ENCODE results near the gene CHURC1. TPM values are rescaled to one million over a fixed set of nuclear protein-coding genes. Genes with fewer than 3 reads are reported as not detected.

CHURC1 gene
- total RNA-seq, 2 experiments from 2014 or later = 65.2 to 82.9 TPM

DNA sequence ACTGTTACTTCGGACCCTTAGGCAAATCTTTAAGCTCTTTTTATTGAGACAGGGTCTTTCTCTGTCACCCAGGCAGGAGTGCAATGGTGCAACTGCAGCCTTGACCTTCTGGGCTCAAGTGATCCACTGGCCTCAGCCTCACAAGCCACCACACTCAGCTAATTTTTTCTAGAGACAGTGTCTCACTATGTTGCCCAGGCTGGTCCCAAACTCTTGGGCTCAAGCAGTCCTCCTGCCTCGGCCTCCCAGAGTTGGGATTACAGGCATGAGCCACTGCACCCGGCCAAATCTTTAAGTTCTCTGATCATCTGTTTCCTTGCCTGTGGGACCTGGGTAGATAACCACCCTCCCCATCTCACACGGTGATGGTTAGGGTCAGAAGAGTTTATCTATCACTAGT is 30.6 kb downstream of the CHURC1 start:
- no peak overlapping the region for H3K27ac Mint-ChIP-seq
- no peaks in the 10 kb centered on the region for H3K9me3 Mint-ChIP-seq
- CTCF ChIA-PET = no interaction called here
- POLR2A ChIA-PET = no interaction called here
- H3K4me1 Mint-ChIP-seq = peaks cover 30% of the 10 kb centered on the region
- no peaks in the 10 kb centered on the region for H3K27me3 Mint-ChIP-seq
- peaks cover 36% of the 10 kb centered on the region for H3K36me3 Mint-ChIP-seq (ENCODE audit: low read depth)
- no peak overlapping the region for H3K4me3 Mint-ChIP-seq
- no peak for DNase-seq

DNA sequence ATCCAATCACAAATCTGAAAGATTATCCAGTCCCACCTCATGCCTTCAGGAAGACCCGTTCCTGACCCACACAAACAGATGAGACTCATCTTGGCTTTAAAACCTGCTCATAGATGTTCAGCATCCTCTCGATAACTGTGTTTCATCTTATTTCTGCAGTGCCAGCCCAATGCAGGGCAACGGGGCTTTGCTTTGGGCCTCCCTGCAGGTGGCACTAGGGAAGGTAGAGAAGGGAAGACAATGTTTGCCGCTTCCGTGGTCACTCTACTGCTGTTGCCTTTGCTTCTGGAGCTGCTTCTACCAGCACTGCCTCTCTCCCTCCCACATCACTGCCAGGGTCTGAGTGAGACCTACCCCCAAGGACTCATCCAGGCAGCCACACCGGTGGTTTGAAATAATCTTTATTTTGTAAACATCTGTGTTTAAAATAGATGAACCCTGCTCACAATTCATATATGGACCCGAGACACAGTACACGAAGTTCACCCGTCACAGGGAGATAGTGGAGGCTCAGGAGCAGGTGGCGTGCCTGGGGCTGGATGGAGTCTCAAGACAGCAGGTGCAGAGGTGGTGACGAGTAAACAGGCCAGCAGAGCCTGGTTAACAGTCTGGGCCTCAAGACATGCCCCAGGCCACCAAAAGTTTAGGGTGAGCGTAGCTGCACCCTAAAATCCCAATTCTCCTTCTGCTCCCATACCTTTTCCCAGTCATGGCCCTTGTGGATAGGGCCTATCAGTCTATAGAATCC is 31.4 kb downstream of the CHURC1 start:
- Mint-ChIP-seq H3K4me3 (no peak overlapping the region), H3K27ac (no peak overlapping the region), H3K9me3 (no peaks in the 10 kb centered on the region), H3K4me1 (peaks cover 30% of the 10 kb centered on the region), H3K27me3 (no peaks in the 10 kb centered on the region), H3K36me3 (ENCODE audit: low read depth) (peaks cover 32% of the 10 kb centered on the region)
- POLR2A ChIA-PET = no interaction called here
- CTCF ChIA-PET = interaction anchor here (0.8 kb wide), 1 partner anchor 15 kb away, joined by 3 read pairs; no protein-coding TSS in a partner anchor
- DNase-seq = no peak

DNA sequence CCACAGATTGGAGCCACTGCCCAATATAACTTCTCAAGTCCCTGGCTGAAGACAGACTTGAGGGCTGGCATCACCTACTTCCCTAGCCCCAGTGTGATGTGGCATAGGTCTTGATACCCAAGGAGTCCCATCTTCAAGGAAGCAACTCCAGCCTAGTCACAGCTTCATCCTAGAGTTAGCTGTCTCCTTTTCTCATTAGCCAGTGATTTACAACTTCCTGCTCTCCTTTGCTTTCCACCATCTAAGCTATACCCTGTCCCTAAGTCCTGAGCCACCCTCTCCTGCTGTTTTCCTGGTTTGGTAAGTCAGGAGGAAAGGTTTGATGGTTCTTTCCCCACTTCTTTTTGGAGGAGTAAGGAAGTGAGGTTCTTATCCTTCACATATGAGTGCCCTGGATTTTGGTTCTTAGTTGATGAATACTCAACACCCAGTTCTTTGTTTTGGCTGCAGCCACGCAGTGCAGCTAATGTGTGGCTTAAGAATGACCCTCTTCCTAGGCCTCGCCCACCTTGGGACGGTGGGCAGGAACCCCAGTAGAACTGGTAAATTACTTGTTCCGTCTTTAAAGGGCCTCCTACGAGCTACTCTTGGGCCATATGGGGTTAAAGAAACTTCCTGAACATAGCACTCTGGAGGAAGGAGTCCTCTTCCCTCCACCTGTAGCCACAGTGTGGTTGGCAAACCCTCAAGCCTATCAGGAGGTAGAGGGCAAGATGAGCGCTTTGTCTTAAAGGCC is 32.2 kb downstream of the CHURC1 start:
- Mint-ChIP-seq H3K27me3 (no peaks in the 10 kb centered on the region), H3K9me3 (no peaks in the 10 kb centered on the region), H3K36me3 (ENCODE audit: low read depth) (peaks cover 30% of the 10 kb centered on the region), H3K4me3 (no peak overlapping the region), H3K4me1 (peaks cover 29% of the 10 kb centered on the region), H3K27ac (no peak overlapping the region)
- no peak for DNase-seq
- CTCF ChIA-PET = interaction anchor here (0.7 to 0.8 kb wide), 2 partner anchors 10 to 14 kb away, joined by 3 read pairs; no protein-coding TSS in a partner anchor
- POLR2A ChIA-PET = interaction anchor here (0.6 kb wide), 1 partner anchor 23 kb away, joined by 6 read pairs; no protein-coding TSS in a partner anchor

DNA sequence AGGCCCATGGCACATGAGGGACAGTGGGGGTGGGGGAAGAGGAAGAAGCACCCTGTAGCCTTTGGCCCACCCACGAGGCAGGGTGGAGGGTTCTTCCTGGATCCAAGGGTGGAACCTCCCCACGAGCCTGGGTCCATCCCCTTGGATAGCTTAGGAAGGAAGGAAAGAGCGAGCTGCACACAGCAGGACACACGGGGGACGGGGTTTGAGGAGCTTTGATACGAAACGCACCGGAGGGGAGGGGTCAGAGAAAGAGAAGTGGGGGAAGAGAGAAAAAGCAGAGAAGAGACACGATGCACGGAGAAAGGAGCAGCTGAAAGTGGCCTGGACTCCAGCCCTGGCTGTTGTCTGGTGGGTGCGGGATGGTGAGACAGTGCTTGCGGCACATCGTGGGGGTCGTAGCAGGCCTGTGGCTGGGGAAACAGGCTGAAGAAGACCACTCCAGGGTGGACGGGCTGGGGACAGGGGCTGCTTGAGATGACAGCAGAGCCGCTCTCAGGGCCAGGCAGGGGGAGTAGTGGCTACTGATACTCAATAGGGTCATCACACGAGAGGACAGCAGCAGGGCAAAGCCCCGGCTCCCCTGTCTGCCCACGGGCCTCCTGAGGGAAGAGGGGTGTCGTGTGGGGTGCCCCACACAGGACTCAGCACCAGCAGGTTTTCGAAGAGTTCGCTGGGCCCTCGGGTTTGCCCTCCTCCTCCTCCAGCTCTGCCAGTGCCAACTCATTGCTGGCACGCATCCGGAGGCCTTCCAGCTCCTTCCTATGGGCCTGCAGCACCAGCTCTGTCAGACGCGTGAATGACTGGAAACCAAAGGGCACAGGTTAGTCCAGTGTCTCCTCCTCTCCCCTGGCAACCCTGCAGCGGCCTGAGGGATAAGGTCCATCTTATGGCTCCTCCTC is 33.7 kb downstream of the CHURC1 start:
- CTCF ChIA-PET = interaction anchor here (0.7 to 1.1 kb wide), 4 partner anchors 9 to 71 kb away, joined by 3 to 5 read pairs (median 3); no protein-coding TSS in a partner anchor
- no peak overlapping the region for H3K27ac Mint-ChIP-seq
- no peak overlapping the region for H3K4me3 Mint-ChIP-seq

DNA sequence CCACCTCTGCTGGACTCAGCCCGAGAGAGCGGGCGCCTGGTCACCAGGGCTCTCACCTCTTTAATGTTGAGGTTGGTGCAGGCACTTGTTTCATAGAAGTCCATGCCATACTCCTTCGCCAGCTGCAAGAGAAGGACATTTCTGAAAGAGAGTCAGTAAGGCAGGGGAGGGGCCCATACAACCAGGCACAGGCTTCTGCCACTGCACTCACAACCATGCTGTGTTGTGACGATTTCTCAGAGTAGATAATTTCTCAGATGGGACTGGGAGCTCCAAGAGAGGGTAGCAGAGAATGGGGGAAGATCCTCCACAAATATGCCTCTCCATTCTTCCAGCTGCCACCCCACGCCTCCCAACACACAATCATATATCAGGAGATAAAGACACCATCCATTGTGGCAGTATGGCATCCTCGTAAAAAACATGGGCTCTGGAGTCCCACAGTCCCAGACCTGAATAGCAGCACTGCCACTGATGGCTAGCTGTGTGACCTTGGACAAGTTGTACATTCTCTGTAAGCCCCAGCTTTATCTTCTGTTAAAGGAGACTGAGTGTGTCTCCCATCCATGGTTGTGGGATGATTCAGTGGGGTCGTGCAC is 34.5 kb downstream of the CHURC1 start:
- H3K27ac Mint-ChIP-seq = no peak overlapping the region
- ChIA-PET POLR2A (no interaction called here), CTCF (no interaction called here)
- H3K4me3 Mint-ChIP-seq = no peak overlapping the region
- H3K27me3 Mint-ChIP-seq = no peaks in the 10 kb centered on the region
- DNase-seq = no peak
- no peaks in the 10 kb centered on the region for H3K9me3 Mint-ChIP-seq
- peaks cover 21% of the 10 kb centered on the region for H3K4me1 Mint-ChIP-seq
- H3K36me3 Mint-ChIP-seq (ENCODE audit: low read depth) = peaks cover 24% of the 10 kb centered on the region

More for the DNA sequence above, 33.7 kb downstream of the CHURC1 start:
- Mint-ChIP-seq H3K36me3 (ENCODE audit: low read depth) (peaks cover 30% of the 10 kb centered on the region), H3K27me3 (no peaks in the 10 kb centered on the region), H3K4me1 (peaks cover 28% of the 10 kb centered on the region), H3K9me3 (no peaks in the 10 kb centered on the region)
- DNase-seq = no peak
- POLR2A ChIA-PET = no interaction called here

DNA sequence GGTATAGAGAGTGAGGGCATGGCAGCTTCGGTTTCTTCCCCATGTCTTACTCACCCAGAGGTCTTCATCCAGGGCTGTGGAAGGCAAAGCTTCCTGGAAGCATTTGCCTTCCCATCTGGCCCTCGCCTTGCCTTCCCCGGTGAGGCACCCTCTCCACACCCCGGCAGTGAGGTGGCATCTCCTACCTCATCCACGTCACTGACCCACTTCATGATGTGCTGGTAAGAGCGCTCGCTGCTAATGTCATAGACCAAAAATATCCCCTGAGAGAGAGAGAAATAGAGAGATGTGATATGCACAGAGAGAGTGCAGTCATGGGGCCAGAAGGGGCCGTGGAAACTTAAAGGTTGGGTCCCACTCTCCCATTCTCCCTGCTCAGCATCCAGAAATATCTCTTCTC is 36.6 kb downstream of the CHURC1 start:
- Mint-ChIP-seq H3K9me3 (no peaks in the 10 kb centered on the region), H3K27ac (no peak overlapping the region), H3K4me1 (peaks cover 13% of the 10 kb centered on the region), H3K36me3 (ENCODE audit: low read depth) (peaks cover 10% of the 10 kb centered on the region), H3K4me3 (no peak overlapping the region), H3K27me3 (no peaks in the 10 kb centered on the region)
- CTCF ChIA-PET = interaction anchor here (1.1 to 1.7 kb wide), 2 partner anchors 9 kb away, joined by 3 to 4 read pairs; partner anchors contain the start of gene GPX2
- no peak for DNase-seq
- POLR2A ChIA-PET = no interaction called here

DNA sequence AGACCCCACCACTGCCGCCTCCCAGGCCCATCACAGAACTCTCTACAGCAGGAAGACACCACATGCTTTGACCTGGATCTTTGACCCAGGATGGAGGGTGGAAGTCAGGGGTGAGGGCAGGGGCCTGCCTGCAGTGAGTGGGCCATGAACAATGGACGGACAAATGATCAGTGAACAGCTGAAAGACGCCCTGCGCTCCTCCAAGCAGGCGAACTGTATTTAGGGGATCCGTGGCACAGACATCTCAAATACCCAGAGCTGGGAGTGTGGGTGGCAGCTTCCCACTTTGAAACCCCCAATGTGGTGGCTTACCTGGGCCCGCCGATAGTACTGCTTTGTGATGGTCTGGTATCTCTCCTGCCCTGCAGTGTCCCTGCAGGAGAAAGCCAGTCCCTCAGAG is 37.0 kb downstream of the CHURC1 start:
- no peaks in the 10 kb centered on the region for H3K9me3 Mint-ChIP-seq
- CTCF ChIA-PET = interaction anchor here (1.1 to 1.7 kb wide), 3 partner anchors 9 to 19 kb away, joined by 3 to 7 read pairs (median 4); partner anchors contain the start of gene GPX2
- no peaks in the 10 kb centered on the region for H3K27me3 Mint-ChIP-seq
- no peak overlapping the region for H3K27ac Mint-ChIP-seq
- peaks cover 13% of the 10 kb centered on the region for H3K4me1 Mint-ChIP-seq
- POLR2A ChIA-PET = no interaction called here
- peaks cover 10% of the 10 kb centered on the region for H3K36me3 Mint-ChIP-seq (ENCODE audit: low read depth)
- no peak for DNase-seq
- no peak overlapping the region for H3K4me3 Mint-ChIP-seq

DNA sequence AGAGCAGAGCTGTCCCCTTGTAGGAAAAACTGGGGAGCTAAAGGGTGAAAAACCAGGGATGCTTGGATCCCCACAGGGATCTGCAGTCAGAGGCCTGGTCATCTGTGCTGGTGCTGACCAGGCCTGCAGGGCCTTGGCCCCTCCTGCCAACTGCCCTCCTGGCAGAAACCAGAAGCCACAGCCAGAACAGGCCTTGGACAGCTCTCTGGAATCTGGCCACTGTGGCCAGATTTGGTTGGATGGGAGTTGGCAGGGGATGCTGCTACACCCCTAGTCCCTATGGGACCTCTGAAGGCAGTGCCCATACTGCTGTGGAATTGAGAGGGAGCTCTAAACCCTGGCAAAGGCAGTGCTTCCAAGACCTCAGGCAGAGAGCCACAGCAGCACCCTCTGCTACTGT is 37.5 kb downstream of the CHURC1 start:
- Mint-ChIP-seq H3K4me3 (no peak overlapping the region), H3K27me3 (no peaks in the 10 kb centered on the region), H3K4me1 (peaks cover 9% of the 10 kb centered on the region), H3K9me3 (no peaks in the 10 kb centered on the region), H3K27ac (no peak overlapping the region), H3K36me3 (ENCODE audit: low read depth) (peaks cover 7% of the 10 kb centered on the region)
- POLR2A ChIA-PET = no interaction called here
- CTCF ChIA-PET = interaction anchor here (1.1 to 1.7 kb wide), 3 partner anchors 8 to 18 kb away, joined by 3 to 7 read pairs (median 4); partner anchors contain the start of gene GPX2
- DNase-seq = no peak

DNA sequence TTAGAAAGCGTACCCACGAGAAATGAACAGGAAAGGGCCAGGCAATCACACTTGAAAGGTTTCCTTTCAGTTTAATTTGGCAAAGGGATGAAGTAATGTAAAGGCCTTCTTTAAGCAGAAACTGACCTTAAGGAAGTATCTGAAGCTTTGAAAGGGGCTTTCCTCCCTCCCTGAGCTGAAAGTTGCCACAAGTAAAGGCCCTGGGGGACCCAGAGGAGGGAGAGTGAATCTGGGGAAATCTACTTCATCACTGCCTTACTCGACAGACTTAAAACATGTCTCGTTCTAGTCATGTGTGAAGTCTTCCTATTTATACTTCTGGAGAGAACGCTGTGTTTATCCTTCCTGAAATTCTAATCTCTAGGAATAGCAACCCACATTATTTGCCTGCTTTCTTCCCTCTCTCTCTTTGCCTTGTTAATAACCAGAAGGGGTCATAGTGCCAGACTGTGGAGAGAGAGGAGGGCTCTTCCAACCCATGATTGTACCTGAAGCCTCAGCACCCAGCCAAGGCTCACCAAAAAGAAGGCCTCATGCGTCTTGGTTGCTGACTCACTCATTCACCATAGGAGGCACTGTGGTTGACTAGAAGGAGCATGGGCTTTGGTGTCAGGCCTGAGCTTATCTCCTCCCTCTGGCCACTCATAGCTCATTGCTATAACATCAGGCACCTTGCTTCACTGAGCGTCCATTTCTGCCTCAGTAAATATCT is 38.5 kb downstream of the CHURC1 start:
- CTCF ChIA-PET = interaction anchor here (0.6 to 1.8 kb wide), 8 partner anchors 9 to 527 kb away, joined by 3 to 7 read pairs (median 3); no protein-coding TSS in a partner anchor
- Mint-ChIP-seq H3K27me3 (no peaks in the 10 kb centered on the region), H3K27ac (peak overlapping the region; percentile 14), H3K36me3 (ENCODE audit: low read depth) (peaks cover 5% of the 10 kb centered on the region), H3K4me1 (peaks cover 5% of the 10 kb centered on the region), H3K9me3 (no peaks in the 10 kb centered on the region), H3K4me3 (no peak overlapping the region)
- no peak for DNase-seq
- POLR2A ChIA-PET = no interaction called here

DNA sequence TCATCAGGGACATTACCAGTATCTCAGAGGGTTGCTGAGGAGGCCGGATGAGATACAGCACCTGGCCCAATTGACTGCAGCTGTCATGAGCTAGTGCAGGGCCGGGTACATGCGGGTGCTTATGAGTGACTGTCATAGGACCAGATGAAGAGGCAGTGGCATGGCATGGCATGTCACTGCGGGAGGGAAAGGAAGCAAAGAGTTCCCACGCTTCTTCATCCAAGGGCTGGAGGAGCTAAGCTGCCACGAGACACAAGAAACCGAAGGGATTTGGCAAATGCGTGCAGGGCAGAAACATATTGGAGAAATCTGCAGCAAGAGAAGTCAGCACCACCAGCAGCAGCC is 39.0 kb downstream of the CHURC1 start:
- H3K9me3 Mint-ChIP-seq = no peaks in the 10 kb centered on the region
- POLR2A ChIA-PET = no interaction called here
- no peak for DNase-seq
- no peak overlapping the region for H3K4me3 Mint-ChIP-seq
- CTCF ChIA-PET = interaction anchor here (0.6 to 1.8 kb wide), 7 partner anchors 9 to 528 kb away, joined by 3 to 5 read pairs (median 3); no protein-coding TSS in a partner anchor
- H3K27me3 Mint-ChIP-seq = no peaks in the 10 kb centered on the region
- peaks cover 5% of the 10 kb centered on the region for H3K4me1 Mint-ChIP-seq
- H3K27ac Mint-ChIP-seq = no peak overlapping the region
- H3K36me3 Mint-ChIP-seq (ENCODE audit: low read depth) = peaks cover 4% of the 10 kb centered on the region

DNA sequence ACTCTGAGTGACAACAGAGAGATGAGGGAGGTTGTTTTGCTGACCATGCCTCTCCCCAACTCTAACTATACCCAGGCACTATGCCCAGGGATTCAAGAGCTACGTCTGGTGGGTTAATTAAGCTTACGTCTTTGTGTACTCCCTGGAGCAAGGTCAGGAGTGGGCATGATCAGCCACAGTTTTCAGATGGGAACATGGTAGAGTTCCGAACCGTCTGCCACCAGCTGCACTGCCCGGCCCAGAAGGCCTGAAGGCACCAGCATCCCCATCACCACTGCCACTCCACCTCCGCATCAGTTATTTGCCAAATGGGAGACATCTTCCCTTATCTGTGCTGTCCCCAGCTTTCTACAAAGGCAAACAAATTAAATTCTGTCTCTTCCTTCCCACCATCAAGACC is 39.4 kb downstream of the CHURC1 start:
- Mint-ChIP-seq H3K27ac (no peak overlapping the region), H3K27me3 (no peaks in the 10 kb centered on the region), H3K9me3 (no peaks in the 10 kb centered on the region), H3K4me3 (no peak overlapping the region), H3K4me1 (peaks cover 5% of the 10 kb centered on the region), H3K36me3 (ENCODE audit: low read depth) (peaks cover 3% of the 10 kb centered on the region)
- ChIA-PET POLR2A (interaction anchor here (0.7 kb wide), 1 partner anchor 392 kb away, joined by 3 read pairs; no protein-coding TSS in a partner anchor), CTCF (interaction anchor here (0.6 to 1.8 kb wide), 5 partner anchors 10 to 528 kb away, joined by 3 to 5 read pairs (median 3); no protein-coding TSS in a partner anchor)
- no peak for DNase-seq
